ENCODE data around the gene GPR3.

- TF ChIP-seq FOXM1 (IDR thresholded peaks at IDR 0.05; ENCODE audit: borderline replicate concordance) (no peak), ZNF384 (IDR thresholded peaks at IDR 0.05) (no peak), ELF4 (IDR thresholded peaks at IDR 0.05) (no peak), SP1 (IDR thresholded peaks at IDR 0.05) (no peak), BHLHE40 (IDR thresholded peaks at IDR 0.05; ENCODE audit: borderline replicate concordance) (no peak), ARNT (IDR thresholded peaks at IDR 0.05) (no peak), LEF1 (IDR thresholded peaks at IDR 0.05; ENCODE audit: borderline replicate concordance) (no peak), HDGF (IDR thresholded peaks at IDR 0.05; ENCODE audit: borderline replicate concordance) (no peak), NFRKB (IDR thresholded peaks at IDR 0.05) (no peak), SUZ12 (IDR thresholded peaks at IDR 0.05) (no peak), FOXA1 (IDR thresholded peaks at IDR 0.05) (no peak), TARDBP (IDR thresholded peaks at IDR 0.05) (no peak), PKNOX1 (IDR thresholded peaks at IDR 0.05) (no peak)
Measured at GRCh38 chr1:27342778-27343638, 49.4 kb upstream of the GPR3 start.

Data from HEK293T (cell line).